ENCODE measurements around the gene VAMP2. TPM values are rescaled to one million over a fixed set of nuclear protein-coding genes. Genes with fewer than 3 reads are reported as not detected.

VAMP2 gene
- total and polyA plus RNA-seq, 4 donors: 4.2 to 25.9 (median 10.2) TPM

DNA sequence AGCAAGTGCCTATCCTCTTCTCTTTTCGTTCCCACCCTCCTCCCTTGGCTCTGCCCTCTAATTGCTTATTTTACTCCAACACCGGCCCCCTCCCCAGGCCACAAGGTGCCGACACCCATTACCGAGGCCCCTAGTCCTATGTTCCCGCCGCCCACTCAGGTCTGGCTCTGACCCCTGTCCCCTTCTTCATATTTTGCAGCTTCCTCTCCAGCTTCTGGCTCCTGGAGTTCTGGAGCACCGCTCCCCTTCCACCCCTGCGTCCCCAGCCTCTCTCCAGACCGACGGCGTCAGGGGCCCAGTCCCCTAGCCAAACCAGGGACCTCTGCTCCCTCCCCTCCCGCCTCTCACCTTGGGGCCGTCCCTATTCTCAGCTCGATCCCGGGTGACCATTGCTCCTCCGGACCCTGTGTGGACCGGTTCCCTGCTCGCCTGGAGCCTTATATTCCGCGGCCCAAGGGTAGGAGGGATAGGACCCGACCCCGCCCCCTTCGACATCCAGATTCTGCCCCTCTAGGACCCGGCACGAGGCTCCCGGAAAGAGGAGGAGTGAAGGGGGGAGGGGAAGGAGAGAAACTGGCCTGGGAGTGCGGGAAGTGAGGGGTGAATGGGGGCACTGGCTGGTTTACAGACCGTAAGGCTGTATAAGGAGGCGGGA, 38.9 kb downstream of the VAMP2 start, which contains the start of gene HES7:
TSS of gene HES7 (minus strand) at position 412 of the 655 bp plus-strand sequence. CDS start at position 390, 22 bp downstream.
- Histone ChIP-seq H3K27ac (ENCODE audit: low read depth in 1 of 2, low read length in 2 of 2) (no peak within 1 kb of the TSS), H3K9ac (ENCODE audit: low read depth in 1 of 2, low read length in 2 of 2) (no peak within 1 kb of the TSS), H3K27me3 (ENCODE audit: control insufficient read depth in 4 of 4, insufficient read depth in 4 of 4, low read length in 3 of 4) (peaks cover 5 to 16% (median 7%) of the 10 kb centered on the region in 4 donors), H3K4me3 (ENCODE audit: low read depth in 1 of 3, low read length in 3 of 3) (peak within 1 kb of the TSS in 1 of 3 donors; percentile 40), H3K9me3 (ENCODE audit: control insufficient read depth in 4 of 4, low read length in 3 of 4) (no peaks in the 10 kb centered on the region), H3K36me3 (ENCODE audit: control insufficient read depth in 4 of 4, insufficient read depth in 3 of 4, low read depth in 1 of 4, low read length in 3 of 4) (no peaks in the 10 kb centered on the region), H3K4me1 (ENCODE audit: control insufficient read depth in 4 of 4, insufficient read depth in 4 of 4, low read length in 3 of 4) (peaks cover 26 to 69% (median 58%) of the 10 kb centered on the region in 4 donors)
- 2% methylated on average over 29 of the region's 29 CpGs for WGBS
- TF ChIP-seq, protein P1, sequence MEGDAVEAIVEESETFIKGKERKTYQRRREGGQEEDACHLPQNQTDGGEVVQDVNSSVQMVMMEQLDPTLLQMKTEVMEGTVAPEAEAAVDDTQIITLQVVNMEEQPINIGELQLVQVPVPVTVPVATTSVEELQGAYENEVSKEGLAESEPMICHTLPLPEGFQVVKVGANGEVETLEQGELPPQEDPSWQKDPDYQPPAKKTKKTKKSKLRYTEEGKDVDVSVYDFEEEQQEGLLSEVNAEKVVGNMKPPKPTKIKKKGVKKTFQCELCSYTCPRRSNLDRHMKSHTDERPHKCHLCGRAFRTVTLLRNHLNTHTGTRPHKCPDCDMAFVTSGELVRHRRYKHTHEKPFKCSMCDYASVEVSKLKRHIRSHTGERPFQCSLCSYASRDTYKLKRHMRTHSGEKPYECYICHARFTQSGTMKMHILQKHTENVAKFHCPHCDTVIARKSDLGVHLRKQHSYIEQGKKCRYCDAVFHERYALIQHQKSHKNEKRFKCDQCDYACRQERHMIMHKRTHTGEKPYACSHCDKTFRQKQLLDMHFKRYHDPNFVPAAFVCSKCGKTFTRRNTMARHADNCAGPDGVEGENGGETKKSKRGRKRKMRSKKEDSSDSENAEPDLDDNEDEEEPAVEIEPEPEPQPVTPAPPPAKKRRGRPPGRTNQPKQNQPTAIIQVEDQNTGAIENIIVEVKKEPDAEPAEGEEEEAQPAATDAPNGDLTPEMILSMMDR (IDR thresholded peaks at IDR 0.05; ENCODE audit: low read depth, low read length, missing input control): no peak
- TF ChIP-seq TAF1 (conservative IDR thresholded peaks at IDR 0.05) (no peak), YY1 (IDR thresholded peaks at IDR 0.05) (no peak), HNF4A (conservative IDR thresholded peaks at IDR 0.05) (no peak), HNF4G (IDR thresholded peaks at IDR 0.05) (no peak), NR2F2 (IDR thresholded peaks at IDR 0.05) (no peak), FOXA2 (IDR thresholded peaks at IDR 0.05) (no peak)
- TF ChIP-seq, protein P2, sequence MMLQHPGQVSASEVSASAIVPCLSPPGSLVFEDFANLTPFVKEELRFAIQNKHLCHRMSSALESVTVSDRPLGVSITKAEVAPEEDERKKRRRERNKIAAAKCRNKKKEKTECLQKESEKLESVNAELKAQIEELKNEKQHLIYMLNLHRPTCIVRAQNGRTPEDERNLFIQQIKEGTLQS (IDR thresholded peaks at IDR 0.05): no peak
- DNase-seq (ENCODE audit: low spot score): no peak

DNA sequence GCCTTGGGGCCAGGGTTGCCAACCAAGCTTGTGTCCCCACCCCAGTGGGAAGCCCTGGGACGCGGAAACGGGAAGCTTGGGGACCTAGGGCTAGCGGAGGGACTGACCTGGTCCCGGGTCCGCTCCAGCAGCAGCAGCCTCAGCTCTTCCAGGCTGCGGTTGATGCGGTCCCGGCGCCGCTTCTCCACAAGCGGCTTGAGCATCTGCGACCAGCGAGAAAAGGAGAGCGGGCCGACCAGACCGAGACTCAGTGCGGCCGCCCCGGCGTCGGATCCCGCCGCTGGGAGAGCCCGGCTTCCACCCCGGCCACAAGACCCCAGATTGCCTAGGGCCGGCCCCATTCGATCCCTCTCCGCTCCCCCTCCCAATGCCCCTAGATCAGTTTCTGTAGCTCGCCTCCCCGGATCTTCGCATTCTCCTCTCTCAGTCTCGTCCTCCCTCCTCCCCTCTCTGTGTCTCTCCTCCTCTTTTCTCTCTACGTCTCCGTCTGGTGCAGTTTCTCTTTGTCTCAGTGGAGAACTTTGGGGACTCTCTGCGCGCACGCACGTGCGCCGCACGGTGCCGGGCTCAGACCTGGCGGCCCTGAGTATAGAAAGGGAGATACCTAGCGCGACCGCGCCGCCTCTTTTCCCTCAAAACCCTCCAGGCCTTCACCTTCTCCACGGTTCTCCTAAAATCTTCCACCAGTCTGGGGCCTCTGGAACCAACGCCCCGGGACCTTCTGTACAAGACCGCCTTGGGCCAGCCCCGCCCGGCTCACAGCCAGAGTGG, 39.6 kb downstream of the VAMP2 start:
- no peak for DNase-seq (ENCODE audit: low spot score)
- Histone ChIP-seq H3K36me3 (ENCODE audit: control insufficient read depth in 4 of 4, insufficient read depth in 3 of 4, low read depth in 1 of 4, low read length in 3 of 4) (no peaks in the 10 kb centered on the region), H3K4me3 (ENCODE audit: low read depth in 1 of 3, low read length in 3 of 3) (peak overlapping the region in 1 of 3 donors; percentile 40), H3K4me1 (ENCODE audit: control insufficient read depth in 4 of 4, insufficient read depth in 4 of 4, low read length in 3 of 4) (peaks cover 28 to 77% (median 65%) of the 10 kb centered on the region in 4 donors), H3K27ac (ENCODE audit: low read depth in 1 of 2, low read length in 2 of 2) (no peak overlapping the region), H3K9ac (ENCODE audit: low read depth in 1 of 2, low read length in 2 of 2) (no peak overlapping the region), H3K9me3 (ENCODE audit: control insufficient read depth in 4 of 4, low read length in 3 of 4) (no peaks in the 10 kb centered on the region), H3K27me3 (ENCODE audit: control insufficient read depth in 4 of 4, insufficient read depth in 4 of 4, low read length in 3 of 4) (peaks cover 5 to 16% (median 6%) of the 10 kb centered on the region in 4 donors)
- WGBS: 3% methylated on average over 55 of the region's 55 CpGs
- TF ChIP-seq YY1 (IDR thresholded peaks at IDR 0.05): no peak
- no peak for TF ChIP-seq RAD21 (IDR thresholded peaks at IDR 0.05)
- TF ChIP-seq, protein P1 (IDR thresholded peaks at IDR 0.05; ENCODE audit: low read depth, low read length, missing input control): no peak
- TF ChIP-seq HNF4G (IDR thresholded peaks at IDR 0.05): no peak

DNA sequence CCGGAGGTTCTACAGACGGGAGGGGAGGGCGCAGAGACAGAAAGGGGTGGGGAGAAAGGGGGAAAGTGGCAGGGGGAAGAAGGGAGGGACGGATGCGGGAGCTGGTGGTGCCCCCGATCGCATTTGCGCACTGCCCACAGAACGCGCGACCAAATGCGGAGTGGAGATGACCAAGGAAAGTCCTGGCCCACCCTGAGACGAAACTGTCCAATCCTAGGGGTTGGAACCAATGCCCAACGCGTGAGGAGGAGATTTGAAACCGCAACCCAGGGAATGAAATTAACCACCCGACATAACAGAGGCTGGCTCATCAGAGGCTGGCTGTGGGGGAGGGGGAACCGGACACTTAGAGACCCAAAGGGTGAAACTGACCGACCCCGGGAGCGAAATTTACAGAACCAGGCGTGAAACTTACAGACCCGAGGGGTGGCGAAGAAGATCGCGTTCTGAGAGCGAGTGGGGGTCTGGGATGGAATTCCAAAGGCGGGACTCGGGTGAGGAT, 40.3 kb downstream of the VAMP2 start:
- no peak overlapping the region for H3K9ac ChIP-seq (ENCODE audit: low read depth in 1 of 2, low read length in 2 of 2)
- peaks cover 28 to 83% (median 70%) of the 10 kb centered on the region in 4 donors for H3K4me1 ChIP-seq (ENCODE audit: control insufficient read depth in 4 of 4, insufficient read depth in 4 of 4, low read length in 3 of 4)
- peak overlapping the region in 1 of 3 donors; percentile 40 for H3K4me3 ChIP-seq (ENCODE audit: low read depth in 1 of 3, low read length in 3 of 3)
- TF ChIP-seq NR2F2 (IDR thresholded peaks at IDR 0.05): no peak
- TF ChIP-seq HNF4A (conservative IDR thresholded peaks at IDR 0.05): no peak
- TF ChIP-seq, protein P3, sequence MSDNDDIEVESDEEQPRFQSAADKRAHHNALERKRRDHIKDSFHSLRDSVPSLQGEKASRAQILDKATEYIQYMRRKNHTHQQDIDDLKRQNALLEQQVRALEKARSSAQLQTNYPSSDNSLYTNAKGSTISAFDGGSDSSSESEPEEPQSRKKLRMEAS (IDR thresholded peaks at IDR 0.05): no peak
- TF ChIP-seq, protein P2 (IDR thresholded peaks at IDR 0.05): no peak
- H3K27me3 ChIP-seq (ENCODE audit: control insufficient read depth in 4 of 4, insufficient read depth in 4 of 4, low read length in 3 of 4): peaks cover 5 to 16% (median 6%) of the 10 kb centered on the region in 4 donors
- H3K36me3 ChIP-seq (ENCODE audit: control insufficient read depth in 4 of 4, insufficient read depth in 3 of 4, low read depth in 1 of 4, low read length in 3 of 4): no peaks in the 10 kb centered on the region
- WGBS: 2% methylated on average over 29 of the region's 29 CpGs
- no peak overlapping the region for H3K27ac ChIP-seq (ENCODE audit: low read depth in 1 of 2, low read length in 2 of 2)
- H3K9me3 ChIP-seq (ENCODE audit: control insufficient read depth in 4 of 4, low read length in 3 of 4): no peaks in the 10 kb centered on the region
- no peak for DNase-seq (ENCODE audit: low spot score)
